Measurements from ENCODE around the gene SPEN. TPM values are rescaled to one million over a fixed set of nuclear protein-coding genes. Genes with fewer than 3 reads are reported as not detected.

Gene SPEN, protein sequence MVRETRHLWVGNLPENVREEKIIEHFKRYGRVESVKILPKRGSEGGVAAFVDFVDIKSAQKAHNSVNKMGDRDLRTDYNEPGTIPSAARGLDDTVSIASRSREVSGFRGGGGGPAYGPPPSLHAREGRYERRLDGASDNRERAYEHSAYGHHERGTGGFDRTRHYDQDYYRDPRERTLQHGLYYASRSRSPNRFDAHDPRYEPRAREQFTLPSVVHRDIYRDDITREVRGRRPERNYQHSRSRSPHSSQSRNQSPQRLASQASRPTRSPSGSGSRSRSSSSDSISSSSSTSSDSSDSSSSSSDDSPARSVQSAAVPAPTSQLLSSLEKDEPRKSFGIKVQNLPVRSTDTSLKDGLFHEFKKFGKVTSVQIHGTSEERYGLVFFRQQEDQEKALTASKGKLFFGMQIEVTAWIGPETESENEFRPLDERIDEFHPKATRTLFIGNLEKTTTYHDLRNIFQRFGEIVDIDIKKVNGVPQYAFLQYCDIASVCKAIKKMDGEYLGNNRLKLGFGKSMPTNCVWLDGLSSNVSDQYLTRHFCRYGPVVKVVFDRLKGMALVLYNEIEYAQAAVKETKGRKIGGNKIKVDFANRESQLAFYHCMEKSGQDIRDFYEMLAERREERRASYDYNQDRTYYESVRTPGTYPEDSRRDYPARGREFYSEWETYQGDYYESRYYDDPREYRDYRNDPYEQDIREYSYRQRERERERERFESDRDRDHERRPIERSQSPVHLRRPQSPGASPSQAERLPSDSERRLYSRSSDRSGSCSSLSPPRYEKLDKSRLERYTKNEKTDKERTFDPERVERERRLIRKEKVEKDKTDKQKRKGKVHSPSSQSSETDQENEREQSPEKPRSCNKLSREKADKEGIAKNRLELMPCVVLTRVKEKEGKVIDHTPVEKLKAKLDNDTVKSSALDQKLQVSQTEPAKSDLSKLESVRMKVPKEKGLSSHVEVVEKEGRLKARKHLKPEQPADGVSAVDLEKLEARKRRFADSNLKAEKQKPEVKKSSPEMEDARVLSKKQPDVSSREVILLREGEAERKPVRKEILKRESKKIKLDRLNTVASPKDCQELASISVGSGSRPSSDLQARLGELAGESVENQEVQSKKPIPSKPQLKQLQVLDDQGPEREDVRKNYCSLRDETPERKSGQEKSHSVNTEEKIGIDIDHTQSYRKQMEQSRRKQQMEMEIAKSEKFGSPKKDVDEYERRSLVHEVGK (N-terminal part only)
- total RNA-seq, result 28.5 and 30.1 TPM in 2 replicates

DNA sequence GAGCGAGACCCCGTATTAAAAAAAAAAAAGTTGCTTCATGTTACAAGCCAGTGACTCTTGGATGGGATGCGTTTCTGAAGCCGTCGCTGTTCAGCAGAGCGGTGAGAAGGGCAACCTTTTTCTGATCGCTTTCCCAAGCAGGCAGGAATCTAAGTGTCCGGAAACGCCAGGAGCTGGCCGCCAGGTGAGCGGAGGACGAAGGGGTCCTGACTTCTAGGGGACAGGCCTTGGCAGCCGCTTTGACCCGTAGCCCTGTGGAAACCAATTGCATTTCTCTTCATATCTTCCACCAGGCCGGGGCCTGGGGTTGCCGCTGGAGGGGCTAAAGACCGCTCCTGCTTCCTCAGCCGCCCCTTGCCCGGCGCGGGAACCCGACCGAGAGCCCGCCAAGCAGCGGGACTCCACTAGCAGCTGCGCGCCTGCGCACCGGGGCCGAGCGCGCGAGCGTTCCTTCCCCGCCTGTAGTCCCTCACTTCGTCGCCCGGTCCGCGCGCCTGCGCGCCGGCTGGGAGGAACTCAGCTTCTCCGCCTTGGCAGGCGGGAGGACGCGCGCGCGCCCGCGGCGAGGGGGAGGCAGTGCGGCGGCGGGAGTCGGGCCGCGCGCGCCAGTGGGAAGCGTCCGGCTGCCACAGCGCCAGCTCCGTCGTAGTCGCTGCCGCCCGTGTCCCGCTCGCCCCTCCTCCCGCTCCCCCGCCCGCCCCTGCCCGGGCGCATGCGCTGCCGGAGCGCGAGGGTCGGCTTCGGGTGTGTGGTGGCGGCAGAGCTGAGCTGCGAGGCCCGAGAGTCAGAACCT is at the start of gene SPEN:
SPEN (plus strand) TSS at position 608 of the 793 bp plus-strand sequence. CDS start 361 bp downstream, outside the sequence.

DNA sequence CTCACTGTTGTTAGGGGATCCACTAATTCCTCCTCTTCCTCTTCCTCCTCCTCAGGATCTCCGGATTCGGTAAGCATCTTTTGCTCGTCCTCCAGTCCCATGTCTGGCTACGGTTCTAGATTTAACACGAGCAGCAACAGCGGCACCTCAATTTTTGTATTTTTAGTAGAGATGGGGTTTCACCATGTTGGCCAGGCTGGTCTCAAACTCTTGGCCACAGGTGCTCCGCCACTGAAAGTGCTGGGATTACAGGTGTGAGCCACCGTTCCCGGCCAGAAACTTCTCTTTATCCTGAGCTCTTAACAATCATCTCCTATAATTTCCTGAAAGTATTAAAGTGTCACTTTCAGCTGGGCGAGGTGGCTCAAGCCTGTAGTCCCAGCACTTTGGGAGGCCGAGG is 40.0 kb upstream of the SPEN start, which contains the start of gene UQCRHL:
UQCRHL (minus strand) TSS at position 101 of the 400 bp plus-strand sequence; CDS start at position 101, 0 bp downstream.

DNA sequence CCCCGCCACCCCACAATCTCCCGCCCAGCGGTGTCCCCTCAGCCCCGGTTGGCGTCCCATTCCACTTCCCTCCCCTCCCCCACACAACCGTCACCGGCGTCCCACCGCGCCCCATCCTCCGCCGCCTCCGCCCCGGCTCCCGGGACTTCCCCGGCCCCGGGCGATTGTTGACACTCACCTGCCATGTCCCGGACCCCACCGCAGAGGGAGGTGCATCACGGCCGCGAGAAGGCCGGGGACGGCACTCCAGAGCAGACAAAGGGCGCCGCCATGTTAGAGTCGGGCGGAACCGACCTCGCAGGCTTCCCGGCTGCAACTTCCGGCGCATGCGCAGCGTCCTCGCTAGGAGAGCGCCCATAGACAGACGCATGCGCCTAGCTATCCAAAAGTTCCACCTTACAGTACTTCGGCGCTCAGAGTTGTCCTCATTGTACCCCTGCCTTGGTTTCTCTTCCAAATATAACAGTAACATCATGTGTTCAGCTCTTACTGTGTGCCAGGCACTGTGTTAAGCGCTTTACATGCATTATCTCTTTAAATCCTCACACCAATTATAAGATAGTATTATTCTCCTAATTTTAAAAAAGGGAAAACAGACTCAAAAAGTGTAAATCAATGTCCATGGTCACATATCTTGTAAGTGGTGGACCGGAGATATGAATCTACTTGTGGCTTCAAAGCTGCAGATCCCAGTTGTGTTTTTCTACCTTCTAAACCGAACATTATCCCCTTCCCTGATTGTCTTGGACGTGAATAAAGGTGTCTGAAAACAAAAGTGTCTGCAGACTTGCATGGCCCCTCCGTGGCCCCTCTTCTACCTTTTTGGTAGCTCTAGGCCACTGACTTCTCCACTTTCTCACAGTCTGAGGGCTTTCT is 128.5 kb downstream of the SPEN start, which contains the start of gene ZBTB17:
ZBTB17 (minus strand) TSS at position 297 of the 876 bp plus-strand sequence. CDS start 27,606 bp downstream, outside the sequence.

Other genes with a start within 250 kb of the SPEN start
- 15.4 and 19.0 TPM in 2 replicates for gene DDI2, start 230.2 kb upstream of the SPEN start, total RNA-seq
- gene PLEKHM2, start 163.4 kb upstream of the SPEN start, total RNA-seq, result 86.9 and 122 TPM in 2 replicates
- 0.73 and 1.3 TPM in 2 replicates for gene SLC25A34, start 111.4 kb upstream of the SPEN start, total RNA-seq
- gene TMEM82, start 105.2 kb upstream of the SPEN start, total RNA-seq, result not detected in 2 replicates
- 121 and 208 TPM in 2 replicates for gene FBLIM1, start 88.9 kb upstream of the SPEN start, total RNA-seq
- gene UQCRHL, start 40.1 kb upstream of the SPEN start, total RNA-seq, result 1.4 and 1.5 TPM in 2 replicates
- 26.9 and 34.9 TPM in 2 replicates for gene ZBTB17, start 128.4 kb downstream of the SPEN start, total RNA-seq
- gene SRARP, start 156.5 kb downstream of the SPEN start, total RNA-seq, result not detected in 2 replicates
- gene HSPB7, start 170.3 kb downstream of the SPEN start, total RNA-seq, result 45.2 and 102 TPM in 2 replicates
- gene CLCNKA, start 174.3 kb downstream of the SPEN start, total RNA-seq, result 0.33 TPM in 1 of 2 replicates, not detected in the other
- 0.07 TPM in 2 replicates for gene CLCNKB, start 196.1 kb downstream of the SPEN start, total RNA-seq
- gene FAM131C, start 225.9 kb downstream of the SPEN start, total RNA-seq, result 0.69 and 0.85 TPM in 2 replicates

Measured in smooth muscle cell of the pulmonary artery (primary cell).